ENCODE results near the gene WDR88. TPM values are rescaled to one million over a fixed set of nuclear protein-coding genes. Genes with fewer than 3 reads are reported as not detected.
A peak's percentile ranks its signal among the peaks of the same experiment; 100 is the strongest.

WDR88 gene
- total and polyA plus RNA-seq, 2 of the 13 experiments (the other 11 are each of a cell fraction or from before 2014, with no cell fraction given): not detected

DNA sequence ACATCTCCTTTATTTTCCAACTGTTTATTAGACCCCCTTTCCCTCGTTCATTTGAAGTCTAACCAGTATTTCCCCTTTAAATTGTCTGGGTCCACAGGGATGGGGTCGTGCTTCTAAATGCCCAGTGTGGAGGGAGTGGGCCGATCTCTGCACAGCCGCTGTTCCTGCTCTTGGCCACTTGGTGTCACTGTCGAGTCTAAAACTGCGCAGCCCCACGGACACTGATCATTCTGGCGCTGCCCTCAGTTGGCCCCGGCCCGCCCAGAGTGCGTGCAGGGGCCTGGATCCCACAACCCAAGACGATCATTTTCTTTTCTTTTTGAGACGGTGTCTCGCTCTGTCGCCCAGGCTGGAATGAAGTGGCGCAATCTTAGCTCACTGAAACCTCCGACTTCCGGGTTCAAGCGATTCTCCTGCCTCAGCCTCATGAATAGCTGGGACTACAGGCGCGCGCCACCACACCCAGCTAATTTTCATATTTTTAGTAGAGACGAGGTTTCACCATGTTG lies 12.0 kb downstream of the WDR88 start (continued):
- TF ChIP-seq ZFX (CRISPR knock-in tag; IDR thresholded peaks at IDR 0.05; ENCODE audit: low read depth): peak; percentile 63; the same call in 1 of the 2 replicates
- TF ChIP-seq ZNF432 (CRISPR knock-in tag; IDR thresholded peaks at IDR 0.05; ENCODE audit: borderline replicate concordance): no peak
- TF ChIP-seq, protein P1, sequence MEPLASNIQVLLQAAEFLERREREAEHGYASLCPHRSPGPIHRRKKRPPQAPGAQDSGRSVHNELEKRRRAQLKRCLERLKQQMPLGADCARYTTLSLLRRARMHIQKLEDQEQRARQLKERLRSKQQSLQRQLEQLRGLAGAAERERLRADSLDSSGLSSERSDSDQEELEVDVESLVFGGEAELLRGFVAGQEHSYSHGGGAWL (CRISPR knock-in tag; IDR thresholded peaks at IDR 0.05): peak; percentile 49; the same call in 1 of the 2 replicates
- TF ChIP-seq ZNF766 (CRISPR knock-in tag; IDR thresholded peaks at IDR 0.05; ENCODE audit: borderline replicate concordance): no peak
- no peak for TF ChIP-seq ZNF672 (CRISPR knock-in tag; IDR thresholded peaks at IDR 0.05)
- no peak for TF ChIP-seq ZFP36L2 (CRISPR knock-in tag; IDR thresholded peaks at IDR 0.05)
- TF ChIP-seq SNAI1 (CRISPR knock-in tag; IDR thresholded peaks at IDR 0.05; ENCODE audit: borderline replicate concordance): no peak
- peak; percentile 43; the same call in 1 of the 3 replicates for TF ChIP-seq MXI1 (IDR thresholded peaks at IDR 0.05; ENCODE audit: borderline replicate concordance, low read depth, low read length)
- TF ChIP-seq ZNF724P (CRISPR knock-in tag; IDR thresholded peaks at IDR 0.05; ENCODE audit: borderline replicate concordance): no peak
- TF ChIP-seq, protein P2, sequence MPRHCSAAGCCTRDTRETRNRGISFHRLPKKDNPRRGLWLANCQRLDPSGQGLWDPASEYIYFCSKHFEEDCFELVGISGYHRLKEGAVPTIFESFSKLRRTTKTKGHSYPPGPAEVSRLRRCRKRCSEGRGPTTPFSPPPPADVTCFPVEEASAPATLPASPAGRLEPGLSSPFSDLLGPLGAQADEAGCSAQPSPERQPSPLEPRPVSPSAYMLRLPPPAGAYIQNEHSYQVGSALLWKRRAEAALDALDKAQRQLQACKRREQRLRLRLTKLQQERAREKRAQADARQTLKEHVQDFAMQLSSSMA (CRISPR knock-in tag; IDR thresholded peaks at IDR 0.05): no peak
- TF ChIP-seq ZNF839 (CRISPR knock-in tag; IDR thresholded peaks at IDR 0.05; ENCODE audit: borderline replicate concordance): peak; percentile 40; the same call in 1 of the 2 replicates
- TF ChIP-seq SMAD3 (CRISPR knock-in tag; IDR thresholded peaks at IDR 0.05): 0 out of 2 replicates have a peak, but pooled peaks have one; percentile 21
- no peak for TF ChIP-seq SP1 (IDR thresholded peaks at IDR 0.05)
- peak; percentile 32; the same call in 1 of the 2 replicates for TF ChIP-seq SP1 (CRISPR knock-in tag; IDR thresholded peaks at IDR 0.05)
- TF ChIP-seq, protein P3, sequence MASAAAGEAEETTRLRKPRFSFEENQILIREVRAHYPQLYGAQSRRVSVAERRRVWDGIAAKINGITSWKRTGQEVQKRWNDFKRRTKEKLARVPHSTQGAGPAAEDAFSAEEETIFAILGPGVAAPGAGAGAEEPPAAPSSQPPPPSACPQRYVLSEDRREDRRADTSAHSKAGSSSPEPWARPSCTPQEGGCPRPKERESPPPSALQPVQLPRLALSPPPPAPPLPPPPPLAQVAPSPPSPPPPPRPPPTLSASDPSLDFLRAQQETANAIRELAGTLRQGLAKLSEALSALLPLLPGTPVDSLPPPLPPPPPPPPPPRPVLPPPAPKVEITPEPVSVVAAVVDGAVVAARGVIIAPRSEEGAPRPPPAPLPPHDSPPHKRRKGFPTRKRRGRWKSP (CRISPR knock-in tag; IDR thresholded peaks at IDR 0.05): peak; percentile 68
- TF ChIP-seq ZNF7 (CRISPR knock-in tag; IDR thresholded peaks at IDR 0.05): no peak
- TF ChIP-seq ZNF232 (CRISPR knock-in tag; IDR thresholded peaks at IDR 0.05; ENCODE audit: borderline replicate concordance): no peak
- peak; percentile 74 for TF ChIP-seq ZNF501 (CRISPR knock-in tag; IDR thresholded peaks at IDR 0.05)
- TF ChIP-seq ZNF816 (CRISPR knock-in tag; IDR thresholded peaks at IDR 0.05; ENCODE audit: borderline replicate concordance): 0 out of 2 replicates have a peak, but pooled peaks have one; percentile 22
- no peak for TF ChIP-seq ZNF274 (CRISPR knock-in tag; IDR thresholded peaks at IDR 0.05)
- peak; percentile 64 for TF ChIP-seq HIVEP1 (CRISPR knock-in tag; IDR thresholded peaks at IDR 0.05)
- peak; percentile 46; the same call in 1 of the 2 replicates for TF ChIP-seq ZNF768 (CRISPR knock-in tag; IDR thresholded peaks at IDR 0.05)
- TF ChIP-seq RBM39 (IDR thresholded peaks at IDR 0.05; ENCODE audit: low read depth, low read length, poor library complexity, severe bottlenecking): peak; percentile 52
- TF ChIP-seq XBP1 (CRISPR knock-in tag; IDR thresholded peaks at IDR 0.05): no peak
- TF ChIP-seq PHF8 (CRISPR knock-in tag; IDR thresholded peaks at IDR 0.05): peak; percentile 58
- 0 out of 2 replicates have a peak, but pooled peaks have one; percentile 30 for TF ChIP-seq RFXANK (CRISPR knock-in tag; IDR thresholded peaks at IDR 0.05)
- no peak for TF ChIP-seq HMG20A (CRISPR knock-in tag; IDR thresholded peaks at IDR 0.05; ENCODE audit: borderline replicate concordance)
- peak; percentile 62; the same call in 1 of the 2 replicates for TF ChIP-seq ZNF891 (CRISPR knock-in tag; IDR thresholded peaks at IDR 0.05)
- no peak for TF ChIP-seq ASH2L (IDR thresholded peaks at IDR 0.05; ENCODE audit: insufficient read length, low read depth, low read length)
- 0 out of 2 replicates have a peak, but pooled peaks have one; percentile 25 for TF ChIP-seq ZNF776 (CRISPR knock-in tag; IDR thresholded peaks at IDR 0.05)
- TF ChIP-seq RXRB (CRISPR knock-in tag; IDR thresholded peaks at IDR 0.05; ENCODE audit: borderline replicate concordance): peak; percentile 80; the same call in 1 of the 2 replicates
- TF ChIP-seq, protein P4, sequence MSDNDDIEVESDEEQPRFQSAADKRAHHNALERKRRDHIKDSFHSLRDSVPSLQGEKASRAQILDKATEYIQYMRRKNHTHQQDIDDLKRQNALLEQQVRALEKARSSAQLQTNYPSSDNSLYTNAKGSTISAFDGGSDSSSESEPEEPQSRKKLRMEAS (IDR thresholded peaks at IDR 0.05): peak; percentile 10; the same call in 1 of the 2 replicates
